Left ventricle myocardium inferior (tissue), 1 donor: ENCODE data around the gene SLAMF1. TPM values are rescaled to one million over a fixed set of nuclear protein-coding genes. Genes with fewer than 3 reads are reported as not detected.

Source experiments
- DNase-seq: peaks from one replicate; pipeline ENCODE4 v3.0.0-alpha.2; 2020
- H3K27ac ChIP-seq: fragments of 200-600 bp; replicated peaks from 2 replicates; pipeline ENCODE4 v1.8.0; 2021
- H3K27me3 ChIP-seq: fragments of 200-600 bp; 2 replicates; pipeline ENCODE4 v1.8.0; 2021; ENCODE audit warnings: low read depth
- H3K36me3 ChIP-seq: fragments of 200-600 bp; 2 replicates; pipeline ENCODE4 v1.8.0; 2021
- H3K4me1 ChIP-seq: fragments of 200-600 bp; 2 replicates; pipeline ENCODE4 v1.8.0; 2021
- H3K4me3 ChIP-seq: fragments of 200-600 bp; 2 replicates; pipeline ENCODE4 v1.8.0; 2021; ENCODE audit warnings: mild to moderate bottlenecking, moderate library complexity
- H3K9me3 ChIP-seq: fragments of 200-600 bp; replicated peaks from 2 replicates; pipeline ENCODE4 v1.8.0; 2021
- intact Hi-C: fragments of 100-400 bp; cut with micrococcal nuclease; formaldehyde crosslinking; loops from one replicate; pipeline ENCODE4 v1.11.0; 2022
- total RNA-seq: library from RNA; stranded (reverse); fragmentation: NEBNext Ultra II Directional; extraction: Animal tissue kit (Norgen Biotek cat#: 25700); gene quantifications from one replicate; pipeline ENCODE4 v1.2.1, GENCODE V29; 2021
- TF ChIP-seq, protein P1 (sequence below): fragments of 200-600 bp; IDR thresholded peaks from 2 replicates; pipeline ENCODE4 v1.8.0; 2021; ENCODE audit warnings: antibody characterized with exemption, mild to moderate bottlenecking, borderline replicate concordance
- donor health status: DM: no; HTN: yes; CAD: no; lungs with severe emphysema.

Gene SLAMF1
- total RNA-seq, 1 donor from 2014 or later = not detected

- no peak for DNase-seq
- H3K36me3 ChIP-seq = no peaks in the 10 kb centered on the region
- intact Hi-C loops = no loop called here
- no peak overlapping the region for H3K4me3 ChIP-seq
- no peak overlapping the region for H3K27ac ChIP-seq
- H3K27me3 ChIP-seq = peaks cover 15% of the 10 kb centered on the region
- peaks cover 19% of the 10 kb centered on the region for H3K4me1 ChIP-seq
- H3K9me3 ChIP-seq = peaks cover 14% of the 10 kb centered on the region
- TF ChIP-seq, protein P1, sequence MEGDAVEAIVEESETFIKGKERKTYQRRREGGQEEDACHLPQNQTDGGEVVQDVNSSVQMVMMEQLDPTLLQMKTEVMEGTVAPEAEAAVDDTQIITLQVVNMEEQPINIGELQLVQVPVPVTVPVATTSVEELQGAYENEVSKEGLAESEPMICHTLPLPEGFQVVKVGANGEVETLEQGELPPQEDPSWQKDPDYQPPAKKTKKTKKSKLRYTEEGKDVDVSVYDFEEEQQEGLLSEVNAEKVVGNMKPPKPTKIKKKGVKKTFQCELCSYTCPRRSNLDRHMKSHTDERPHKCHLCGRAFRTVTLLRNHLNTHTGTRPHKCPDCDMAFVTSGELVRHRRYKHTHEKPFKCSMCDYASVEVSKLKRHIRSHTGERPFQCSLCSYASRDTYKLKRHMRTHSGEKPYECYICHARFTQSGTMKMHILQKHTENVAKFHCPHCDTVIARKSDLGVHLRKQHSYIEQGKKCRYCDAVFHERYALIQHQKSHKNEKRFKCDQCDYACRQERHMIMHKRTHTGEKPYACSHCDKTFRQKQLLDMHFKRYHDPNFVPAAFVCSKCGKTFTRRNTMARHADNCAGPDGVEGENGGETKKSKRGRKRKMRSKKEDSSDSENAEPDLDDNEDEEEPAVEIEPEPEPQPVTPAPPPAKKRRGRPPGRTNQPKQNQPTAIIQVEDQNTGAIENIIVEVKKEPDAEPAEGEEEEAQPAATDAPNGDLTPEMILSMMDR = no peak
Measured at GRCh38 chr1:160669276-160669675, 22.4 kb upstream of the SLAMF1 start.

DNA sequence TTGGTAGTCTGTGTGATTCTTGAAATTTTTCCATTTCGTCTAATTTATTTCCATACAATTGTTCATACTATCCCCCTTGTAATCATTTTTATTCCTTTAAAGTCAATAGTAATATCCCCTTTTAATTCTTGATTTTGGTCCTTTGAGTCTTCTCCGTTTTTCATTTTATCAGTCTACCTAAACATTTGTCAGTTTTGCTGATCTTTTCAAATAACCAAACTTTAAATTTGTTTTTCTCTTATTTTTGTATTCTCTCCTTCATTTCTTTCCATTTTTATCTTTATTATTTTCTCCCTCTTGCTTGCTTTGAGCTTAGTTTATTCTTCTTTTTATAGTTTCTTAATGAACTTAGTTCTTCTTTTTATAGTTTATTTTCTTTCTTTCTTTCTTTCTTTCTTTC, 21.1 kb upstream of the SLAMF1 start:
- no peaks in the 10 kb centered on the region for H3K36me3 ChIP-seq
- H3K9me3 ChIP-seq = peaks cover 14% of the 10 kb centered on the region
- peaks cover 15% of the 10 kb centered on the region for H3K27me3 ChIP-seq
- H3K4me1 ChIP-seq = peaks cover 19% of the 10 kb centered on the region
- H3K4me3 ChIP-seq = no peak overlapping the region
- TF ChIP-seq, protein P1 = no peak
- DNase-seq = no peak
- intact Hi-C loops = no loop called here
- no peak overlapping the region for H3K27ac ChIP-seq

DNA sequence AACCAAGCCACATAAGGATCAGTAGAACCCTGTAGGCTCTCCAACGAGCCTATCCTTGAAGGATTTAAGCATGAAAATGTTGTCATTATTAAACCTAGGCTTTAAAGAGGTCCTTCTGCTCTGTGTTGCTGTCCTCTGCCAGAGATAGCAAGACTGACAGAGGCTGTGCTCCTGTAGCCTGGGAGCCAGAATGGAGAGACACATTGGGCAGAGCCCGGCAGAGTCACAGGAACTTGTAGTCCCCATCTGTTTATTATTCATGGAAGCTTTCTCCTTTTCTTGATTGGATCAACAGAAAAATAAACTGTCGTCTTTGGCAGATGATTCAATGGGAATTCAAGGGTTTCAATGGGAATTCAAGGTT, 19.2 kb upstream of the SLAMF1 start:
- H3K36me3 ChIP-seq = no peaks in the 10 kb centered on the region
- H3K27ac ChIP-seq = peak overlapping the region; percentile 68
- peaks cover 19% of the 10 kb centered on the region for H3K4me1 ChIP-seq
- intact Hi-C loops = no loop called here
- no peak for DNase-seq
- H3K27me3 ChIP-seq = peaks cover 9% of the 10 kb centered on the region
- peaks cover 16% of the 10 kb centered on the region for H3K9me3 ChIP-seq
- H3K4me3 ChIP-seq = no peak overlapping the region
- TF ChIP-seq, protein P1 = no peak

- H3K27me3 ChIP-seq = peaks cover 9% of the 10 kb centered on the region
- intact Hi-C loops = no loop called here
- peak; percentile 62 for DNase-seq
- H3K4me1 ChIP-seq = peaks cover 19% of the 10 kb centered on the region
- H3K9me3 ChIP-seq = peaks cover 22% of the 10 kb centered on the region
- TF ChIP-seq, protein P1 = no peak
- H3K36me3 ChIP-seq = no peaks in the 10 kb centered on the region
- no peak overlapping the region for H3K4me3 ChIP-seq
- H3K27ac ChIP-seq = peak overlapping the region; percentile 68
Measured at GRCh38 chr1:160665330-160666078, 18.7 kb upstream of the SLAMF1 start.

GRCh38 chr1:160664573-160665051, 17.8 kb upstream of the SLAMF1 start:
- Histone ChIP-seq H3K27me3 (peaks cover 9% of the 10 kb centered on the region), H3K27ac (peak overlapping the region; percentile 68), H3K36me3 (no peaks in the 10 kb centered on the region), H3K4me3 (no peak overlapping the region), H3K4me1 (peaks cover 19% of the 10 kb centered on the region), H3K9me3 (peaks cover 24% of the 10 kb centered on the region)
- TF ChIP-seq, protein P1 = no peak
- DNase-seq = no peak
- intact Hi-C loops = no loop called here
